Brain microvascular endothelial cell (primary cell): ENCODE measurements around the gene FMN2.
A peak's percentile ranks its signal among the peaks of the same experiment; 100 is the strongest.
"Not testable (repeated sequence)": the region's sequence is repeated elsewhere in the genome, so short reads cannot be mapped to it uniquely, and the experiment has no call there.

ENCODE experiments used
- DNase-seq: peaks from one replicate; pipeline ENCODE4 v3.0.0-alpha.2; 2020
- H3K27ac ChIP-seq: fragments of 250-450 bp; sonication (Bioruptor Pico); 2 replicates; pipeline ENCODE4 v1.5.1; 2020; ENCODE audit warnings: mild to moderate bottlenecking, moderate library complexity
- H3K27me3 ChIP-seq: fragments of 250-450 bp; sonication (Bioruptor Pico); replicated peaks from 2 replicates; pipeline ENCODE4 v1.5.1; 2020; ENCODE audit warnings: mild to moderate bottlenecking
- H3K36me3 ChIP-seq: fragments of 250-450 bp; sonication (Bioruptor Pico); replicated peaks from 2 replicates; pipeline ENCODE4 v1.5.1; 2020; ENCODE audit warnings: mild to moderate bottlenecking
- H3K4me3 ChIP-seq: 2 replicates; pipeline ENCODE4 v1.5.1; 2011; ENCODE audit warnings: low read depth, mild to moderate bottlenecking, control low read depth, low read length, moderate library complexity
- CTCF ChIP-seq: IDR thresholded peaks from 2 replicates; pipeline ENCODE4 v1.5.1; 2011; ENCODE audit warnings: low read depth, mild to moderate bottlenecking, moderate library complexity, low read length, control low read depth, inconsistent platforms; ENCODE audit errors: missing control alignments
- in situ Hi-C: cut with HindIII; loops from 2 replicates; pipeline ENCODE4 v1.10.0; 2017; ENCODE audit warnings: low sequenced_read_pairs, low pct_ligation_motif_present

Gene FMN2

GRCh38 chr1:240409615-240410014 lies 317.9 kb downstream of the FMN2 start:
- no peak overlapping the region for H3K27ac ChIP-seq
- no peak for TF ChIP-seq CTCF
- in situ Hi-C loops, result no loop called here
- DNase-seq, result no peak
- no peaks in the 10 kb centered on the region for H3K27me3 ChIP-seq
- no peaks in the 10 kb centered on the region for H3K36me3 ChIP-seq
- no peak overlapping the region for H3K4me3 ChIP-seq

- no peaks in the 10 kb centered on the region for H3K27me3 ChIP-seq
- DNase-seq, result no peak
Measured at GRCh38 chr1:240413732-240414131, 322.0 kb downstream of the FMN2 start.

GRCh38 chr1:240414237-240414636 lies 322.6 kb downstream of the FMN2 start:
- H3K36me3 ChIP-seq, result no peaks in the 10 kb centered on the region
- no peak for TF ChIP-seq CTCF
- in situ Hi-C loops, result no loop called here
- peak overlapping the region; percentile 46 for H3K27ac ChIP-seq
- peak; percentile 49 for DNase-seq
- H3K27me3 ChIP-seq, result no peaks in the 10 kb centered on the region
- H3K4me3 ChIP-seq, result no peak overlapping the region

More at GRCh38 chr1:240413732-240414131, 322.0 kb downstream of the FMN2 start:
- H3K4me3 ChIP-seq, result no peak overlapping the region
- H3K27ac ChIP-seq, result peak overlapping the region; percentile 46
- TF ChIP-seq CTCF, result no peak
- in situ Hi-C loops, result no loop called here
- no peaks in the 10 kb centered on the region for H3K36me3 ChIP-seq

- H3K36me3 ChIP-seq, in situ Hi-C loops, DNase-seq, H3K27me3 ChIP-seq, H3K27ac ChIP-seq, H3K4me3 ChIP-seq: not testable (repeated sequence)
Measured at GRCh38 chr1:240415011-240415410, 323.3 kb downstream of the FMN2 start.

- no peak for TF ChIP-seq CTCF
- no peak for DNase-seq
- H3K4me3 ChIP-seq, result no peak overlapping the region
Measured at GRCh38 chr1:240415532-240415931, 323.8 kb downstream of the FMN2 start.

GRCh38 chr1:240417317-240417716 lies 325.6 kb downstream of the FMN2 start:
- DNase-seq, result no peak
- H3K27ac ChIP-seq, result no peak overlapping the region
- H3K36me3 ChIP-seq, result no peaks in the 10 kb centered on the region
- in situ Hi-C loops, result no loop called here
- TF ChIP-seq CTCF, result no peak
- no peaks in the 10 kb centered on the region for H3K27me3 ChIP-seq
- no peak overlapping the region for H3K4me3 ChIP-seq

More at GRCh38 chr1:240415532-240415931, 323.8 kb downstream of the FMN2 start:
- Histone ChIP-seq H3K36me3 (no peaks in the 10 kb centered on the region), H3K27me3 (no peaks in the 10 kb centered on the region), H3K27ac (no peak overlapping the region)
- in situ Hi-C loops, result no loop called here
